ENCODE data around the gene INSC. TPM values are rescaled to one million over a fixed set of nuclear protein-coding genes. Genes with fewer than 3 reads are reported as not detected.

Gene INSC
- total and polyA plus RNA-seq, 2 of the 13 experiments (the other 11 are each of a cell fraction or from before 2014, with no cell fraction given): 0.09 TPM; not detected in 1

DNA sequence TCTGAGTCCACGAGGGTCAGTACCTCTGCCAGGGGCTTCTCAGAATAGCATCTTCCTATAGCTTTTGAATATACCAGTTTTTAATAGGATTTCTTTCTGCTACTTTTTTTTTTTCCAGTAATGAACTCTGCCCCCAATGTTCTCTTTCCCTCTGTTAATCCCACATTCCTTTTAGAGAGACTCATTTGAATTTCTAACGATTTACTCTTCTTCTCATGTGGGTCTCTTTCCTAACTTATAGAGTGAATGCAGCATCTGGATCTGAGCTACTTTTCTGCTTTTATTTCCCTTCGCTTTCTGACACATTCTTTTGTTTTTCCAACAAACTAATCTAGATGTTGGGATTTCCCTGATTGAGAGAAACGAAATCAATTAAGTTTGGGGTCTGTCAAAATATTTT is 71.4 kb downstream of the INSC start:
- intact Hi-C loops (cut with micrococcal nuclease; ENCODE audit: unreplicated experiment): no loop called here
- no TSS peak for BruUV-seq (replicated peaks)
- FAIRE-seq (no peak), ATAC-seq (no peak), DNase-seq (ENCODE audit: low spot score) (no peak)
- Histone ChIP-seq H4K20me1 (ENCODE audit: insufficient read depth, low read length) (no peaks in the 10 kb centered on the region), H3K4me1 (ENCODE audit: insufficient read depth, low read length) (no peaks in the 10 kb centered on the region), H3K9ac (ENCODE audit: insufficient read depth, low read depth, low read length) (no peak overlapping the region), H2AFZ (ENCODE audit: low read length) (no peak overlapping the region), H3K4me3 (replicated peaks in 1 of 3; ENCODE audit: insufficient read depth in 1 of 3, low read depth in 2 of 3, low read length in 3 of 3) (no peak overlapping the region), H3K9me3 (ENCODE audit: low read length) (no peaks in the 10 kb centered on the region), H3K79me2 (ENCODE audit: insufficient read depth, low read length) (no peaks in the 10 kb centered on the region), H3K27me3 (ENCODE audit: control insufficient read depth in 1 of 2, insufficient read depth in 2 of 2, low read length in 2 of 2) (no peaks in the 10 kb centered on the region; a peak in 1 of 5 replicates), H3K36me3 (replicated peaks in 1 of 2; ENCODE audit: control insufficient read depth in 1 of 2, insufficient read depth in 2 of 2, low read length in 2 of 2) (no peaks in the 10 kb centered on the region), H3K4me2 (ENCODE audit: low read depth, low read length) (no peak overlapping the region), H3K27ac (ENCODE audit: extremely low read length, insufficient read depth, low read length) (no peak overlapping the region)
- CTCF ChIA-PET (ENCODE audit: low intra/inter-chr PET ratio, low total read pairs): no interaction called here
- POLR2A ChIA-PET: no interaction called here
- WGBS (ENCODE audit: low lambda C conversion rate): under 1% methylated on average over 4 of the region's 4 CpGs
- in situ Hi-C loops (cut with HindIII; ENCODE audit: extremely low pct_ligation_motif_present, low pct_unique_long_range_greater_than_20kb): no loop called here
- TF ChIP-seq ZNF460 (CRISPR knock-in tag; IDR thresholded peaks at IDR 0.05; ENCODE audit: borderline replicate concordance) (no peak), FOXK1 (CRISPR knock-in tag; IDR thresholded peaks at IDR 0.05; ENCODE audit: borderline replicate concordance, low read depth) (no peak), SOX13 (IDR thresholded peaks at IDR 0.05) (no peak), SOX13 (CRISPR knock-in tag; conservative IDR thresholded peaks at IDR 0.05 in 1 of 2, IDR thresholded peaks at IDR 0.05 in 1 of 2) (no peak), AKAP8 (CRISPR knock-in tag; IDR thresholded peaks at IDR 0.05) (no peak), ZNF746 (CRISPR knock-in tag; IDR thresholded peaks at IDR 0.05) (no peak), ZNF790 (CRISPR knock-in tag; IDR thresholded peaks at IDR 0.05; ENCODE audit: borderline replicate concordance) (no peak), ZNF598 (CRISPR knock-in tag; IDR thresholded peaks at IDR 0.05; ENCODE audit: borderline replicate concordance) (no peak), HNRNPL (IDR thresholded peaks at IDR 0.05; ENCODE audit: low read depth, low read length) (no peak), NAIF1 (CRISPR knock-in tag; IDR thresholded peaks at IDR 0.05; ENCODE audit: borderline replicate concordance) (no peak), ZMYM3 (CRISPR knock-in tag; IDR thresholded peaks at IDR 0.05) (no peak), THYN1 (CRISPR knock-in tag; IDR thresholded peaks at IDR 0.05; ENCODE audit: borderline replicate concordance, low read depth) (no peak), ZSCAN21 (CRISPR knock-in tag; IDR thresholded peaks at IDR 0.05; ENCODE audit: borderline replicate concordance) (no peak), MATR3 (CRISPR knock-in tag; IDR thresholded peaks at IDR 0.05) (no peak), MTA3 (CRISPR knock-in tag; IDR thresholded peaks at IDR 0.05) (no peak), STAT5B (CRISPR knock-in tag; IDR thresholded peaks at IDR 0.05) (no peak), MAX (IDR thresholded peaks at IDR 0.05) (no peak), IKZF4 (CRISPR knock-in tag; IDR thresholded peaks at IDR 0.05; ENCODE audit: borderline replicate concordance, low read depth, not compliant biosample characterization) (no peak), ZNF274 (CRISPR knock-in tag; IDR thresholded peaks at IDR 0.05) (no peak), DMAP1 (CRISPR knock-in tag; IDR thresholded peaks at IDR 0.05) (no peak)
- TF ChIP-seq, protein P1, sequence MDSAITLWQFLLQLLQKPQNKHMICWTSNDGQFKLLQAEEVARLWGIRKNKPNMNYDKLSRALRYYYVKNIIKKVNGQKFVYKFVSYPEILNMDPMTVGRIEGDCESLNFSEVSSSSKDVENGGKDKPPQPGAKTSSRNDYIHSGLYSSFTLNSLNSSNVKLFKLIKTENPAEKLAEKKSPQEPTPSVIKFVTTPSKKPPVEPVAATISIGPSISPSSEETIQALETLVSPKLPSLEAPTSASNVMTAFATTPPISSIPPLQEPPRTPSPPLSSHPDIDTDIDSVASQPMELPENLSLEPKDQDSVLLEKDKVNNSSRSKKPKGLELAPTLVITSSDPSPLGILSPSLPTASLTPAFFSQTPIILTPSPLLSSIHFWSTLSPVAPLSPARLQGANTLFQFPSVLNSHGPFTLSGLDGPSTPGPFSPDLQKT (CRISPR knock-in tag; IDR thresholded peaks at IDR 0.05; ENCODE audit: borderline replicate concordance): no peak

Data from HepG2 (cell line).